Measurements from ENCODE around the gene ZNF148.

DNA sequence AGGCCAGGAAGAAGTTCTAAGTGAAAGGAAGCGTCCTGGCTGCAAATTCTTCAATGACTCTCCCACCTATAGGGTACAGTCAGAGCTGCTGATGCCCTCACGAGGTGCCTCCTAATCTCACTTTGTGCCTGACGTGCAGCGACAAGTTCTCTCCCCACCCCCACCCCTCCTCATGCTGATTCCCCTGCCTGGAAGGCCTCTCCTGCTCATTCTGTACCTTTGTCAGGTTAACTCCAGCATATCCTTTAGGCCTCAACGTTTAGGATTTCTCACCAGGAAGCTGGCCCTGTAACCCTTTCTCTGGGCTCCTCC is 187.6 kb downstream of the ZNF148 start:
- no peak for TF ChIP-seq TAF1 (IDR thresholded peaks at IDR 0.05; ENCODE audit: low read depth)
- no peak for TF ChIP-seq EP300 (IDR thresholded peaks at IDR 0.05; ENCODE audit: borderline replicate concordance)
- TF ChIP-seq MAX (IDR thresholded peaks at IDR 0.05) = no peak
- TF ChIP-seq NFIC (IDR thresholded peaks at IDR 0.05) = no peak
- no peak for TF ChIP-seq TCF12 (IDR thresholded peaks at IDR 0.05; ENCODE audit: low read depth)
- TF ChIP-seq REST (IDR thresholded peaks at IDR 0.05; ENCODE audit: low read depth) = no peak
- TF ChIP-seq FOXM1 (IDR thresholded peaks at IDR 0.05; ENCODE audit: borderline replicate concordance, low read depth) = no peak
- TF ChIP-seq TEAD4 (IDR thresholded peaks at IDR 0.05) = no peak
- no peak for TF ChIP-seq EGR1 (IDR thresholded peaks at IDR 0.05)

Measured in Ishikawa (cell line).